NK-92 (cell line): ENCODE measurements around the gene DAG1.

ENCODE experiments used
- DNase-seq: peaks from one replicate; lab custom pipeline; 2025; ENCODE audit not compliant: unreplicated experiment; lab: John Stamatoyannopoulos, UW

The DAG1 gene

GRCh38 chr3:49469936-49470713 is at the start of gene DAG1:
Gene DAG1 (plus strand): TSS chr3:49470267. CDS start chr3:49510535, 40,268 bp downstream.
- DNase-seq, result peak; percentile 62

DNA sequence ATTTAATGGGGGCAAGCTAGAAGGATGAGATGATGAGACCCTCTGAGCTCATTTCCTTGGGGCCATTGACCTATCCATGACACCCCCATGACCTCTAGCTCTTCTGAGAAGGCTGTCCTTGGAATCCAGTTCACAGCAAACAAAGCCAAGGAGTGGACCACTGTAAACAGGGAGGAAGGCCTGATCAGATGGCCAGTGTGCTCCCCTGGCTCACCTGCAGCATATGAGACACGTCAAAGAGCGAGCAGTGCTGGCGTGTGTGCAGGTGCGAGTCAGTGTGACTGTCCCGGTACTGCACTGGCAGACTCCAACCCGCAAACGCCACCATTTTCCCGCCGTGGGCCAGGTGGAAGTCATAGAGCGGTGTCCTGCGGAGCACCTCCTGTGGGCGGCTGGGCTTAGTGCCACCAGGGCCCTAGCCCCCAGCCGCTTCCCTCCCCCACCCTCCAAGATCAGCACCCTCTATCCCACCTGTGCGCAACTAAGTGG is 48.1 kb upstream of the DAG1 start:
- no peak for DNase-seq

- DNase-seq, result peak; percentile 1
Measured at GRCh38 chr3:49422379-49423248, 47.5 kb upstream of the DAG1 start, which contains the start of gene AMT. Gene AMT (minus strand): TSS chr3:49422473. CDS start chr3:49422450, 23 bp downstream.

GRCh38 chr3:49424816-49425215 is 45.3 kb upstream of the DAG1 start:
- no peak for DNase-seq

- DNase-seq, result no peak
Measured at GRCh38 chr3:49427586-49427985, 42.5 kb upstream of the DAG1 start.

- no peak for DNase-seq
Measured at GRCh38 chr3:49428752-49429080, 41.4 kb upstream of the DAG1 start.

DNA sequence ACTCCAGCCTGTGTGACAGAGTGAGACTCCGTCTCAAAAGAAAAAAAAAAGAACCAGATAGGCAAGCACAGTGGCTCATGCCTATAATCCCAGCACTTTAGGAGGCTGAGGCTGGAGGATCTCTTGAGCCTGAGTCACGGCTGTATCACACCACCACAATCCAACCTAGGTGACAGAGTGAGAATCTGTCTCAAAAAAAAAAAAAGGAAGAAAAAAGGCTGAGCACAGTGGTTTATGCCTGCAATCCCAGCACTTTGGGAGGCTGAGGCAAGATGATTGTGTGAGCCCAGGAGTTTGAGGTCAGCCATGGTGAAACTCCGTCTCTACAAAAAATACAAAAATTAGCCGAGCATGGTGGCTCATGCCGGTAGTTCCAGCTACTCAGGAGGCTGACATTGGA is 35.3 kb upstream of the DAG1 start:
- DNase-seq, result no peak

DNA sequence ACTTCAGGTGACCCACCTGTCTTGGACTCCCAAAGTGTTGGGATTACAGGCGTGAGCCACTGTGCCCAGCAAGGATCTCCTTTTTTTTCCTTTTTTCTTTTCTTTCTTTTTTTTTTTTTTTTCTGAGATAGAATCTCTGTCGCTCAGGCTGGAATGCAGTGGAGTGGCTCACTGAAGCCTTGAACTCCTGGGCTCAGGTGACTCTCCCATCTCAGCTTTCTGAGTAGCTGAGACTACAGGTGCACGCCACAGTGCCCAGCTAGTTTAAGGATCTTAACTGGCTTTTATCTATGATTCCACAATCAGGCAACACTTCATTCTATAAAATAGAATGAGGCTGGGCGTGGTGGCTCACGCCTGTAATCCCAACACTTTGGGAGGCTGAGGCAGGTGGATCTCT is 24.7 kb upstream of the DAG1 start:
- DNase-seq, result no peak

DNA sequence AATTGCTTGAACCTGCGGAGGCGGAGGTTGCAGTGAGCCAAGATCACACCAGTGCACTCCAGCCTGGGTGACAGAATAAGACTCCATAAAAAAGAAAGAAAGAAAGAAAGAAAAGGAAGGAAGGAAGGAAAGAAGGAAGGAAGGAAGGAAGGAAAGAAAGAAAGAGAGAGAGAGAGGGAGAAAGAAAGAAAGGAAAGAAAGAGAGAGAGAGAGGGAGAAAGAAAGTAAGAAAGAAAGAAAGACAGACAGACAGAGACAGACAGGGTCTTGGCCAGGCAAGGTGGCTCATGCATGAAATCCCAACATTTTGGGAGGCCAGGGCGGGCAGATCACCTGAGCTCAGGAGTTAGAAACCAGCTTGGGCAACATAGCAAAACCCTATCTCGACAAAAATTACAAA is 16.4 kb upstream of the DAG1 start:
- no peak for DNase-seq

DNA sequence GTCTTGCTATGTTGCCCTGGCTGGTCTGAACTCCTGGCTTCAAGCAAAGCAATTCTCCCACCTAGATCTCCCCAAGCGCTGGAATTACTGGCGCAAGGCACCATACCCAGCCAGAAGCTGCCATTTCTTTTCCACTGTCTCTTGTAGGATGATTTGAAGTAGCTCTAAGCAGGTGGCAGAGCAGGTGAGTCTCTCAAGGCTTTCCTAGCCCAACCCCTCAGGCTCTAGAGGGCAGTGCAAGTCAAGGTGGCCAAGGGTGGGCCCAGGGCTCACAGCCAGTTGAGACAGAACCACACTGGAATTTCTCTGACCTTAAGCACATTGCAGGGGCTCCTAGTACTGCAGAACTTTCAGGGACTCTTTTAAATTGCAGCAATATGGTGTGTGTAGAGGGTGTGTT is 15.6 kb upstream of the DAG1 start:
- no peak for DNase-seq

- no peak for DNase-seq
Measured at GRCh38 chr3:49454898-49455681, 15.0 kb upstream of the DAG1 start.

DNA sequence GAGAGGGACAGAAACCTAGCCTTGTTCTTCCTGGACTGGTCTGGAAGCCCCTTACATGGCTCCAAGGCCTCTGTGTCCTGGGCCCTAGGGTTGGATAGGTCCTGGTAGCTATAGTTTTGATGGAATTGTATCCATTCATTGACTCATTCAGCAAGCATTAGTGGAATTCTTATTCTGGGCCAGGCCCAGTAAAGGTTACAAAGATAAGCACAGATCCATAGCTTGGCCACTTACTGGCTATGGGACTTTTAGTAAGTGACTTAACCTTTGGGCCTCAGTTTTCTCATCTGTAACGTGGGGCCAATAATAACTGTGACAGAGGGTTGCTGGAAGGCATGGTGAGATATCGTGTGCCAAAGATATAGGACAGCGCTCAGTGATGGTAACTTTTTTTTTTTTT is 13.6 kb upstream of the DAG1 start:
- DNase-seq, result no peak

- DNase-seq, result no peak
Measured at GRCh38 chr3:49460188-49460890, 9.7 kb upstream of the DAG1 start.

DNA sequence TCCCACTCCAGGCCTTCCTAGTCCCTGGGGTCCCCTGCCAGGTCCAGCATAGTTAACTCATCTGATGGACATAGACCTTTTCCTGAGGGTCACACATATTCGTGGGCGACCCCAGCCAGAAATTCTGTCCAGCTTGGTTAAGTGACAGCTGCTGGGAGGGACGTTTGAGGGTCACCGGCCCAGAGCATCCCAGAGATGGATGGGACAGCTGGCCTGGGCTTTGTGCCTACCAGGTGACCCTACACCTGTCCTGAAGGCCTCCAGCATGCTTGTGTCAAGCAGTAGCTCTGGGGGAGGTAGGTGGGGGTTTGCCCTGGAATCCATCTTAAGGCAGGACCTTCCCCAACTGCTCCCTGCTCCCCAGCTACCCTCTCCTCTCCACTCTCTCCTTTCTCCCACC is 9.1 kb upstream of the DAG1 start:
- DNase-seq, result no peak

- no peak for DNase-seq
Measured at GRCh38 chr3:49461443-49462171, 8.5 kb upstream of the DAG1 start.

DNA sequence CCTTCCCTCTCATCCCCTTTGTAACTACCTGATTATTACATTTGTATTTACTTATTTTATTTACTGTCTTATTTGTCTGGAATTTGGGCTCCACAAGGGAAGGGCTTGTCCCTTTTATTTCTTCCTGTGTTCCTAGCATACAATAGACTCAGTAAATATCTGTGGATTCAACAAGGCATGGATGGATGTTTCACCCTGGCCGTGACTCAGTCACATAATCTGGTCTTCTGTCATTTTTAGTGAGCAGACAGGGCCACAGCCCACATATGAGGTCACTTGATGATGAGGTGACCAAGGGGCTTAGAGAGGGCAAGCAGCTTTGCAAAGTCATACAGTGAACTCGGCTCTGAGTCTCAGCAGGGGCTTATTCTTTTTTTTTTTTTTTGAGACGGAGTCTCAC is 7.8 kb upstream of the DAG1 start:
- no peak for DNase-seq

DNA sequence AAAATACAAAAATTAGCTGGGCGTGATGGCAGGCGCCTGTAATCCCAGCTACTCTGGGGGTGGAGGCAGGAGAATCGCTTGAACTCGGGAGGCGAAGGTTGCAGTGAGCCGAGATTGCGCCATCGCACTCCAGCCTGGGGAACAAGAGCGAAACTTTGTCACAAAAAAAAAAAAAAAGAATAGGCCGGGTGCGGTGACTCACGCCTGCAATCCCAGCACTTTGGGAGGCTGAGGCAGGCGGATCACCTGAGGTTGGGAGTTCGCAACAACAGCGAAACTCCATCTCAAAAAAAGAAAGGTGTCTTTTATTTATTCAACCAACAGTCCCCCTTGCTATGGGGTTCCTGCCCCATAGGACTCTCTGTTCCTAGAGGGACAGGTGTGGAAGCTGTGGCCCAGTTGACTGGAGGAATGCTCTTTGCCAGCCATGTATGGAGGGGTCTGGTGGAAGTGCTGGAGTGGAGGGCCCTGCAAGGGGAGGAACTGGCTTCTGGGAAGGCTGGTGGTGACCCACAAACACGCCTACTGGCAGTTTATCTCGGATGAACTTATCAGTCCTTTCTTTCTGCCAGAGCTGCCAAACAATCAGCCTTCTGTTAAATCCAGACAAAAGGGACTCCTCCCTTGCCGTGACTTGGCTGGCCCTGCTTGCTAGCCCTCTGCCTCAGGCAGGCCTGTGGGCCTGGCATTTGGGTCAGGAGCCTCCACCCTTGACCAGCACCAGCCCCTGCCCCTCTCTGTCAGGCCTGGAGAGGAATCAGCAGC is 4.6 kb upstream of the DAG1 start:
- no peak for DNase-seq

DNA sequence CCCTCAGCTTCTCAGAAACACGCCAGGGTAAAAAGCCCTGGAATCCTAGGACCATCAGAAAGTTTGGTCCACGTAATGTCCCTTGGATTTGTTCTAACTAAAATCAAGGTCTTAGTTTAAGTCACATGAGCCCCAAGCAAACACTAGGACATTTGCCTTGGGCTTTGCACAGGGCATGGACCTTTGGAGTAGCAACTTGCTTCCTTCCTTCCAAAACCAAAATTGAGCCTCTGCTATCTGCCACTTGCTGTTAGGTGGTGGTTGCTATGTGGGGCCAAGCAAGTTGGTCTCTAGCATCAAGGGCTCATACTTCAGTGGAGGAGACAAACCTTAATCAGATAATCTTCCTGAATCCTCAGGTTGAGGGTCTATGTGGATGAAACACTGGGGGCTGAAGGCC is 4.0 kb upstream of the DAG1 start:
- no peak for DNase-seq
